ENCODE measurements around the gene HOXB6. TPM values are rescaled to one million over a fixed set of nuclear protein-coding genes. Genes with fewer than 3 reads are reported as not detected.

HOXB6 gene
- polyA plus RNA-seq, 2 of the 4 experiments (the other 2 are of a cell fraction): 10.2 to 14.7 TPM

- TF ChIP-seq, protein P1, sequence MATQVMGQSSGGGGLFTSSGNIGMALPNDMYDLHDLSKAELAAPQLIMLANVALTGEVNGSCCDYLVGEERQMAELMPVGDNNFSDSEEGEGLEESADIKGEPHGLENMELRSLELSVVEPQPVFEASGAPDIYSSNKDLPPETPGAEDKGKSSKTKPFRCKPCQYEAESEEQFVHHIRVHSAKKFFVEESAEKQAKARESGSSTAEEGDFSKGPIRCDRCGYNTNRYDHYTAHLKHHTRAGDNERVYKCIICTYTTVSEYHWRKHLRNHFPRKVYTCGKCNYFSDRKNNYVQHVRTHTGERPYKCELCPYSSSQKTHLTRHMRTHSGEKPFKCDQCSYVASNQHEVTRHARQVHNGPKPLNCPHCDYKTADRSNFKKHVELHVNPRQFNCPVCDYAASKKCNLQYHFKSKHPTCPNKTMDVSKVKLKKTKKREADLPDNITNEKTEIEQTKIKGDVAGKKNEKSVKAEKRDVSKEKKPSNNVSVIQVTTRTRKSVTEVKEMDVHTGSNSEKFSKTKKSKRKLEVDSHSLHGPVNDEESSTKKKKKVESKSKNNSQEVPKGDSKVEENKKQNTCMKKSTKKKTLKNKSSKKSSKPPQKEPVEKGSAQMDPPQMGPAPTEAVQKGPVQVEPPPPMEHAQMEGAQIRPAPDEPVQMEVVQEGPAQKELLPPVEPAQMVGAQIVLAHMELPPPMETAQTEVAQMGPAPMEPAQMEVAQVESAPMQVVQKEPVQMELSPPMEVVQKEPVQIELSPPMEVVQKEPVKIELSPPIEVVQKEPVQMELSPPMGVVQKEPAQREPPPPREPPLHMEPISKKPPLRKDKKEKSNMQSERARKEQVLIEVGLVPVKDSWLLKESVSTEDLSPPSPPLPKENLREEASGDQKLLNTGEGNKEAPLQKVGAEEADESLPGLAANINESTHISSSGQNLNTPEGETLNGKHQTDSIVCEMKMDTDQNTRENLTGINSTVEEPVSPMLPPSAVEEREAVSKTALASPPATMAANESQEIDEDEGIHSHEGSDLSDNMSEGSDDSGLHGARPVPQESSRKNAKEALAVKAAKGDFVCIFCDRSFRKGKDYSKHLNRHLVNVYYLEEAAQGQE (IDR thresholded peaks at IDR 0.05): peak; percentile 42; the same call in 1 of the 2 replicates
- TF ChIP-seq CEBPB (IDR thresholded peaks at IDR 0.05) (no peak), HOXA7 (CRISPR knock-in tag; IDR thresholded peaks at IDR 0.05) (peak; percentile 63; the same call in 1 of the 2 replicates), ELK1 (IDR thresholded peaks at IDR 0.05; ENCODE audit: low read depth, low read length) (no peak), POLR2AphosphoS2 (conservative IDR thresholded peaks at IDR 0.05; ENCODE audit: low read length) (peak; percentile 70; the same call in 1 of the 2 replicates), TFCP2L1 (CRISPR knock-in tag; IDR thresholded peaks at IDR 0.05) (0 out of 2 replicates have a peak, but pooled peaks have one; percentile 21), JUN (IDR thresholded peaks at IDR 0.05) (0 out of 5 replicates have a peak, but pooled peaks of 1 of the 2 experiments have one; percentile 8), PHF8 (IDR thresholded peaks at IDR 0.05; ENCODE audit: borderline replicate concordance, low read depth) (no peak; the same call in 1 of the 2 replicates), HEYL (CRISPR knock-in tag; IDR thresholded peaks at IDR 0.05) (no peak), CBX2 (IDR thresholded peaks at IDR 0.05; ENCODE audit: borderline replicate concordance, low read depth) (no peak), MAX (IDR thresholded peaks at IDR 0.05) (peak; percentile 20)
- TF ChIP-seq, protein P2, sequence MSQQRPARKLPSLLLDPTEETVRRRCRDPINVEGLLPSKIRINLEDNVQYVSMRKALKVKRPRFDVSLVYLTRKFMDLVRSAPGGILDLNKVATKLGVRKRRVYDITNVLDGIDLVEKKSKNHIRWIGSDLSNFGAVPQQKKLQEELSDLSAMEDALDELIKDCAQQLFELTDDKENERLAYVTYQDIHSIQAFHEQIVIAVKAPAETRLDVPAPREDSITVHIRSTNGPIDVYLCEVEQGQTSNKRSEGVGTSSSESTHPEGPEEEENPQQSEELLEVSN (IDR thresholded peaks at IDR 0.05; ENCODE audit: borderline replicate concordance, low read depth): 0 out of 2 replicates have a peak, but pooled peaks have one; percentile 14
- ChIA-PET CTCF (interaction anchor here (0.6 to 9.7 kb wide), 22 partner anchors 10 to 1078 kb away, joined by 3 to 118 read pairs (median 5); partner anchors contain the start of gene HOXB8), POLR2A (interaction anchor here (0.5 to 2.9 kb wide), 12 partner anchors 11 to 576 kb away, joined by 3 to 45 read pairs (median 5); partner anchors contain the start of genes HOXB8 and NFE2L1)
- FAIRE-seq (no peak), ATAC-seq (peak; percentile 37 to 65), DNase-seq (ENCODE audit: low read depth in 1 of 2, low spot score in 1 of 2) (peak; percentile 50 to 74)
- H3K4me3 ChIP-seq: peak overlapping the region; percentile 72
- WGBS (ENCODE audit: missing lambda C conversion rate): 19% methylated on average over 23 of the region's 66 CpGs
- no peaks in the 10 kb centered on the region for H3K9me3 ChIP-seq
- peaks cover 15% of the 10 kb centered on the region; the same call in 2 of the 3 replicates for H3K4me1 ChIP-seq
- H3K27ac ChIP-seq: peak overlapping the region; percentile 89 to 95
- H3K4me2 ChIP-seq: peak overlapping the region; percentile 92
These were observed 20.0 kb upstream of the HOXB6 start for GRCh38 chr17:48624544-48625494.

DNA sequence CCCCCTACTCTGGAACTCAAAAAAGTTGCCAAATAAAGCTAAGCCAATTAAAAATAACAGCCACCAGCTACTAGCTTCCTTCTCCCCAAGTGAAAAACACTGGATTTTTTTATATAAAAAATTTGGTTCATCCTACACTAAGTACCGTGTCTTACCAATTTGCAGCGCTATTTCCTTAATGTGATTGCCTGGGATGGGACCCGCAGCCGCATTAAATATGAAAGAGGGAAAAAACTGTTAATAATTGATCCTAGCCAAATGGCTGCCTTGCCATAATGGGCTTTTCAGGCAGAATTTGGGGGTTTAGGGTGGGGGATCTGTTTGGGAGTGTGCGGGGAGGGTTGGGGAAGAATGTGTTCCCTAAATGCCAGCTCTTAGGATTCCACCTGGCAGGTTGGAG, 19.3 kb upstream of the HOXB6 start:
- Histone ChIP-seq H3K4me2 (peak overlapping the region; percentile 92), H3K27ac (no peak overlapping the region; a peak in 2 of 6 replicates), H3K4me3 (peak overlapping the region; percentile 72), H3K4me1 (peaks cover 15% of the 10 kb centered on the region), H3K9me3 (no peaks in the 10 kb centered on the region)
- no peak for DNase-seq (ENCODE audit: low read depth in 1 of 2, low spot score in 1 of 2)
- CTCF ChIA-PET: interaction anchor here (0.9 to 9.7 kb wide), 13 partner anchors 8 to 544 kb away, joined by 3 to 84 read pairs (median 4); no protein-coding TSS in a partner anchor
- FAIRE-seq: no peak
- POLR2A ChIA-PET: interaction anchor here (2.3 to 2.9 kb wide), 3 partner anchors 10 to 576 kb away, joined by 12 to 45 read pairs (median 30); partner anchors contain the start of genes HOXB8 and NFE2L1
- ATAC-seq: no peak
- WGBS (ENCODE audit: missing lambda C conversion rate): 88% methylated on average over 5 of the region's 5 CpGs
- TF ChIP-seq CBX2 (IDR thresholded peaks at IDR 0.05; ENCODE audit: borderline replicate concordance, low read depth) (no peak), CHD4 (IDR thresholded peaks at IDR 0.05; ENCODE audit: borderline replicate concordance) (no peak), CHD2 (IDR thresholded peaks at IDR 0.05; ENCODE audit: low read length, partially characterized antibody) (no peak), EHF (CRISPR knock-in tag; IDR thresholded peaks at IDR 0.05) (no peak), FOSL2 (IDR thresholded peaks at IDR 0.05) (no peak), FOSL2 (CRISPR knock-in tag; IDR thresholded peaks at IDR 0.05) (no peak), ZC3H11A (IDR thresholded peaks at IDR 0.05) (no peak), RFX5 (IDR thresholded peaks at IDR 0.05) (no peak), NPAS2 (CRISPR knock-in tag; IDR thresholded peaks at IDR 0.05; ENCODE audit: borderline replicate concordance) (no peak), BHLHE40 (IDR thresholded peaks at IDR 0.05; ENCODE audit: low read depth, low read length) (no peak), NR3C1 (IDR thresholded peaks at IDR 0.05) (no peak)
- TF ChIP-seq, protein P1 (IDR thresholded peaks at IDR 0.05): no peak
- TF ChIP-seq, protein P3, sequence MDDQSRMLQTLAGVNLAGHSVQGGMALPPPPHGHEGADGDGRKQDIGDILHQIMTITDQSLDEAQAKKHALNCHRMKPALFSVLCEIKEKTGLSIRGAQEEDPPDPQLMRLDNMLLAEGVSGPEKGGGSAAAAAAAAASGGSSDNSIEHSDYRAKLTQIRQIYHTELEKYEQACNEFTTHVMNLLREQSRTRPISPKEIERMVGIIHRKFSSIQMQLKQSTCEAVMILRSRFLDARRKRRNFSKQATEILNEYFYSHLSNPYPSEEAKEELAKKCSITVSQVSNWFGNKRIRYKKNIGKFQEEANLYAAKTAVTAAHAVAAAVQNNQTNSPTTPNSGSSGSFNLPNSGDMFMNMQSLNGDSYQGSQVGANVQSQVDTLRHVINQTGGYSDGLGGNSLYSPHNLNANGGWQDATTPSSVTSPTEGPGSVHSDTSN (IDR thresholded peaks at IDR 0.05): no peak

All from A549 (cell line).